Measurements from ENCODE around the gene IMPDH1. TPM values are rescaled to one million over a fixed set of nuclear protein-coding genes. Genes with fewer than 3 reads are reported as not detected.

Gene IMPDH1
- total and polyA plus RNA-seq, 2 donors from 2014 or later: 20.9 to 40.3 TPM

- DNase-seq: no peak
- Histone ChIP-seq H3K36me3 (ENCODE audit: control insufficient read depth in 2 of 3, insufficient read depth in 3 of 3, low read length in 3 of 3) (peaks cover 2 to 9% (median 4%) of the 10 kb centered on the region in 3 donors), H3K4me3 (ENCODE audit: low read length in 3 of 3) (no peak overlapping the region), H3K4me1 (ENCODE audit: control insufficient read depth in 2 of 3, insufficient read depth in 2 of 3, low read depth in 1 of 3, low read length in 3 of 3) (no peaks in the 10 kb centered on the region), H3K27ac (ENCODE audit: low read depth in 2 of 2, low read length in 2 of 2) (no peak overlapping the region), H3K9me3 (ENCODE audit: control insufficient read depth in 2 of 3, insufficient read depth in 1 of 3, low read length in 3 of 3) (no peaks in the 10 kb centered on the region), H3K9ac (ENCODE audit: low read length in 3 of 3) (no peak overlapping the region), H3K27me3 (ENCODE audit: control insufficient read depth, insufficient read depth, low read length) (no peaks in the 10 kb centered on the region)
- intact Hi-C loops (cut with DNase I): no loop called here
- no peak for TF ChIP-seq CTCF (IDR thresholded peaks at IDR 0.05; ENCODE audit: borderline replicate concordance, extremely low read depth, insufficient read depth)
- no peak for FAIRE-seq
These were observed 13.4 kb downstream of the IMPDH1 start for GRCh38 chr7:128396357-128396756.

- no peaks in the 10 kb centered on the region for H3K4me1 ChIP-seq (ENCODE audit: control insufficient read depth in 2 of 3, insufficient read depth in 2 of 3, low read depth in 1 of 3, low read length in 3 of 3)
- FAIRE-seq (no peak), DNase-seq (no peak)
- no peaks in the 10 kb centered on the region for H3K27me3 ChIP-seq (ENCODE audit: control insufficient read depth, insufficient read depth, low read length)
- H3K9me3 ChIP-seq (ENCODE audit: control insufficient read depth in 2 of 3, insufficient read depth in 1 of 3, low read length in 3 of 3): no peaks in the 10 kb centered on the region
- intact Hi-C loops (cut with DNase I): no loop called here
- H3K9ac ChIP-seq (ENCODE audit: low read length in 3 of 3): no peak overlapping the region
- peaks cover 2 to 6% (median 4%) of the 10 kb centered on the region in 3 donors for H3K36me3 ChIP-seq (ENCODE audit: control insufficient read depth in 2 of 3, insufficient read depth in 3 of 3, low read length in 3 of 3)
- H3K4me3 ChIP-seq (ENCODE audit: low read length in 3 of 3): no peak overlapping the region
- no peak overlapping the region for H3K27ac ChIP-seq (ENCODE audit: low read depth in 2 of 2, low read length in 2 of 2)
- no peak for TF ChIP-seq CTCF (IDR thresholded peaks at IDR 0.05; ENCODE audit: borderline replicate concordance, extremely low read depth, insufficient read depth)
These were observed 14.0 kb downstream of the IMPDH1 start for GRCh38 chr7:128395748-128396147.

- no peak for TF ChIP-seq CTCF (IDR thresholded peaks at IDR 0.05; ENCODE audit: borderline replicate concordance, extremely low read depth, insufficient read depth)
- intact Hi-C loops (cut with DNase I): no loop called here
- DNase-seq: no peak
- FAIRE-seq: no peak
- H3K9ac ChIP-seq (ENCODE audit: low read length in 3 of 3): no peak overlapping the region
- no peaks in the 10 kb centered on the region for H3K27me3 ChIP-seq (ENCODE audit: control insufficient read depth, insufficient read depth, low read length)
- H3K27ac ChIP-seq (ENCODE audit: low read depth in 2 of 2, low read length in 2 of 2): no peak overlapping the region
- no peaks in the 10 kb centered on the region for H3K4me1 ChIP-seq (ENCODE audit: control insufficient read depth in 2 of 3, insufficient read depth in 2 of 3, low read depth in 1 of 3, low read length in 3 of 3)
- H3K9me3 ChIP-seq (ENCODE audit: control insufficient read depth in 2 of 3, insufficient read depth in 1 of 3, low read length in 3 of 3): no peaks in the 10 kb centered on the region
- no peak overlapping the region for H3K4me3 ChIP-seq (ENCODE audit: low read length in 3 of 3)
- H3K36me3 ChIP-seq (ENCODE audit: control insufficient read depth in 2 of 3, insufficient read depth in 3 of 3, low read length in 3 of 3): peaks cover 0 to 4% (median 2%) of the 10 kb centered on the region in 3 donors
These were observed 14.8 kb downstream of the IMPDH1 start for GRCh38 chr7:128394904-128395496.
